Measurements from ENCODE around the gene LIPC.

Gene LIPC

DNA sequence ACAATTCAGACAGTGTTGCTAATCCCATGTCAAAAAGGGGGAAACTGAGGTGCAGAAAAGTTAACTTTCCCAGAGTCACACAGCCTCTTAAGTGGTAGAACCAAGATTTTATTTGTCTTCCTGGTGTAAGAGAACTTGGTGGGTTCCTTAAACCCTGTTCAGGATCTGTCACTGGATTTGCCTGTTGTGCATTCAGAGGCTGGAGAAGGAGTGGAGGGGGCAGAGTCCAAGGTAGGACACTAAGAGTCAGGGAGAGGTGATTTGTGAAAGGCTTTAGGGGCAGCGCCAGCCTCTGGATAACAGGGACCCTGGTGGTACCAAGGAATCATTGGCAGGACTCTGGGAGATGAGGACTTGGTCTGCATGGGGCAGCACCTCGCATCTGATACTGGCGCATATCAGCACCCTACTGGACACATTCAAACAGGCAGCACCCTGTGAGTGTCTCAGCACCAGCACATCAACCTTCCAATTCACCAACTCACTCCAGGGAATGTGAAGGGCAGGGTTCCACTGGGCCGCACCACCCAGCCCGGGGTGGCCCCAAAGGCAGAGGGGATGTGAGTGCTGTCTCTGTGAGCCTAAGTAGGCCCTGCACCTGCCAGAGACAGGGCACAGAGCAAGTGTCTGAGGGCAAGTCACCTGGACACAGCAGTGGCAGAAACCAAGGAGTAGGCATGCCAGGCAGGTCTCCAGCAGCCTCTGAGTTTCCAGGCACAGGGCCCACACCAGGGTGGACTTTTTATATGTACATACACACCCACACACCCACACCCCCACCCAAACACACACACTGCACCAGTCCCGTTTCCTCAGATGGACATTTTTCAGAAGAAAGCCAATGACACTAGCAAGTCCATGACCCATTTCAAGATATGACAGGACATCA lies 71.6 kb downstream of the LIPC start:
- Histone ChIP-seq H3K9ac (ENCODE audit: low read length) (no peak overlapping the region), H3K27ac (ENCODE audit: low read depth, low read length) (no peak overlapping the region), H3K27me3 (ENCODE audit: control insufficient read depth, insufficient read depth, low read length) (no peaks in the 10 kb centered on the region), H3K4me1 (ENCODE audit: control insufficient read depth, insufficient read depth, low read length) (peaks cover 2% of the 10 kb centered on the region), H3K4me3 (ENCODE audit: low read length) (no peak overlapping the region), H3K36me3 (ENCODE audit: control insufficient read depth, insufficient read depth, low read length) (no peaks in the 10 kb centered on the region)

DNA sequence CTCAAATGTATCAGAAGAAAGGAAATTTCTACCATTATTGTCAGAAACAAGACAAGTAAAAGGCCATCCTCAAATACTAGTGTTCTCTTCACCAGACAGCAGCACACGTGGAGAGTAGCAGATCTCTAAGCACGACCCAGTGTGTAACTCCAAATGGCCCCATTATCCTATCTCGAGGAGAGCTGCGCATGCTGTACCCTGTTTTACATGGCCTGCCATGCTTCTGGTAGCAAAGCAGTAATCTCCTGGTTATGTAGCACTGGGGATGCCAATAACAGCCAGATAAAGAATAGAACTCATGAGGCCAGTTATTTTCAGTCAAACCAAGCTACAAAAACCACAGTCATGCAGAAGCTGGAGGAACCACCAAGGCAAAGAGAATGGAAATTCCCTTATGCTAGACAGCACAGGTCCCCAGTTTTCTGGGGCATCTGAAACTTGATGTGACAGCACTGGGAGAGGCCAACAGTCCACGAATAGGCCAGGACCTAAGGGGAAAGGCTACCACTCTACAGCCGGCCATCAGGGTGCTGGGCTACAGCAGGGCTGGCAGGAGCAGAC lies 73.0 kb downstream of the LIPC start:
- Histone ChIP-seq H3K9ac (ENCODE audit: low read length) (no peak overlapping the region), H3K36me3 (ENCODE audit: control insufficient read depth, insufficient read depth, low read length) (no peaks in the 10 kb centered on the region), H3K4me1 (ENCODE audit: control insufficient read depth, insufficient read depth, low read length) (no peaks in the 10 kb centered on the region), H3K4me3 (ENCODE audit: low read length) (no peak overlapping the region), H3K27me3 (ENCODE audit: control insufficient read depth, insufficient read depth, low read length) (no peaks in the 10 kb centered on the region), H3K27ac (ENCODE audit: low read depth, low read length) (no peak overlapping the region)

DNA sequence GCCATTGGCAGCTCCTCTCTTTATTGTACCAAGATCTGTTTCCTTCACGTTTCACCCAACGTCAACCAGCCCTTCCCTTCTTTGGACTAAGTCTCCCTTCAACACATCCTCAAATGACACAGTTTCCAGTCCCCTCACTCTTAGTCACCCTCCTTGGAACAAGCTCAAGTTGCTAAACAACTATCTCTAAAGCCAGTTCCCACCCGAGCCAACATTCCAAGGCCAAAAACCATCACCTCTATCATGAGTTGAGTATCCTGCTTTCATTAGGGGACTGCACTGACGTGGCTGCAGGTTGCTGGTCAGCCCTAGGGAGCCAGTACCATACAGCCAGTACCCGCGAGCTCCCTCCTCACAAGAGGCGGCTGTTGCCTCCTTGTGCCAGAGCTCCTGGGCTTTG lies 73.8 kb downstream of the LIPC start:
- no peaks in the 10 kb centered on the region for H3K27me3 ChIP-seq (ENCODE audit: control insufficient read depth, insufficient read depth, low read length)
- no peak overlapping the region for H3K9ac ChIP-seq (ENCODE audit: low read length)
- no peaks in the 10 kb centered on the region for H3K36me3 ChIP-seq (ENCODE audit: control insufficient read depth, insufficient read depth, low read length)
- no peaks in the 10 kb centered on the region for H3K4me1 ChIP-seq (ENCODE audit: control insufficient read depth, insufficient read depth, low read length)
- H3K27ac ChIP-seq (ENCODE audit: low read depth, low read length) = no peak overlapping the region
- H3K4me3 ChIP-seq (ENCODE audit: low read length) = no peak overlapping the region

DNA sequence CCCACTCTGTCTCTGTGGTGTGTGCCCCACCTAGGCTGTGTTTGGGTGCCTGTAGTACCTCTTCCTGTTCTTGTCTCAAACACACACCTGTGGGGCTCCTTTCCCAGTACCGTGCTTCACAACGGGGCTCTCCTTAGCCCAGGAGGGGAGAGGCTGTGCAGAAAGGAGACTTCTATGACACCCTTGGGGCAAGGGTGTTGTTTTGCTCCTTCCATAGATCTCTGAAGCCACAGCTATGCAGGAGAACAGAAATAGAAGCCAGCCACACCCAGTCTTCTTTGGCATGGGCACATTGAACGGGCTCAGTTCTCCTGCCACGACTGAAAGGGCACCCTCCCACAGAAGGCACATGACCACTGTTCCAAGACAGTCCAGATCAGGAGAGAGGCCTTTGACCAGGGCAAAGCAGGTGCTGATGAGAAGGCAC lies 74.3 kb downstream of the LIPC start:
- Histone ChIP-seq H3K27me3 (ENCODE audit: control insufficient read depth, insufficient read depth, low read length) (no peaks in the 10 kb centered on the region), H3K27ac (ENCODE audit: low read depth, low read length) (no peak overlapping the region), H3K9ac (ENCODE audit: low read length) (no peak overlapping the region)

DNA sequence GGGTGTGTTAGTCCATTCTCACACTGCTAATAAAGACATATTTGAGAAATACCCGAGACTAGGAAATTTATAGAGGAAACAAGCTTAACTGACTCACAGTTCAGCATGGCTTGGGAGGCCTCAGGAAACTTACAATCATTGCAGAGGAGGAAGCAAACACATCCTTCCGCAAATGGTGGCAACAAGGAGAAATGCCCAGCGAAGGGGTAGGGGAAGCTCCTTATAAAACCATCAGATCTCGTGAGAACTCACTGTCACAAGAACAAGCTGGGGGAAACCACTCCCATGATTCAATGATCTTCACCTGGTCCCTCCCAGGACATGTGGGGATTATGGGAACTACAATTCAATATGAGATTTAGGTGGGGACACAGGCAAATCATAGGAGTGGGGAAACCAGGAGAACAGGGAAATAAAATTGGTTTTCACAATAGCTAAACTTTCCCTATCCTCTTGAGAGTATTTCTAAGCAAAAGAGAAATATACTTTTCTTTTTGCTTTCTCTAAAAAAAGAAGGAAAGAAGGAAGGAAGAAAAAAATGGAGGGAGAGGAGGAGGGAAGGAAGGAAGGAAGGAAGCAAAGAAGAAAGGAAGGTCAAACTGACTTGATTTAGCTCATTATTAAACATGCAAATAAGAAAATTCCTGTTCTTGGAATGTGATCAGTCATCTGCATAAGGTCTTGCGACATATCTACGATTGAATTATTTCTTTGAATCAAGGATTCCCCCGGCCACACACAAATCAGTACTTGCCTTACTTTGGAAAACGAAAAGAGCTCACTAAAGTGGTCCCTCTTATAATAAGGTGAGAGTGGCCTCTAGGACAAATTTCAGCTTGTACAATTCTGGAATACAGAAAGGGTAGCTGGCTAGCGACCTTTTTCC lies 75.2 kb downstream of the LIPC start:
- H3K27me3 ChIP-seq (ENCODE audit: control insufficient read depth, insufficient read depth, low read length) = no peaks in the 10 kb centered on the region
- no peak overlapping the region for H3K27ac ChIP-seq (ENCODE audit: low read depth, low read length)
- no peaks in the 10 kb centered on the region for H3K4me1 ChIP-seq (ENCODE audit: control insufficient read depth, insufficient read depth, low read length)
- H3K36me3 ChIP-seq (ENCODE audit: control insufficient read depth, insufficient read depth, low read length) = no peaks in the 10 kb centered on the region
- no peak overlapping the region for H3K9ac ChIP-seq (ENCODE audit: low read length)
- no peak overlapping the region for H3K4me3 ChIP-seq (ENCODE audit: low read length)

More for the DNA sequence above, 74.3 kb downstream of the LIPC start:
- no peaks in the 10 kb centered on the region for H3K36me3 ChIP-seq (ENCODE audit: control insufficient read depth, insufficient read depth, low read length)
- no peaks in the 10 kb centered on the region for H3K4me1 ChIP-seq (ENCODE audit: control insufficient read depth, insufficient read depth, low read length)
- no peak overlapping the region for H3K4me3 ChIP-seq (ENCODE audit: low read length)

DNA sequence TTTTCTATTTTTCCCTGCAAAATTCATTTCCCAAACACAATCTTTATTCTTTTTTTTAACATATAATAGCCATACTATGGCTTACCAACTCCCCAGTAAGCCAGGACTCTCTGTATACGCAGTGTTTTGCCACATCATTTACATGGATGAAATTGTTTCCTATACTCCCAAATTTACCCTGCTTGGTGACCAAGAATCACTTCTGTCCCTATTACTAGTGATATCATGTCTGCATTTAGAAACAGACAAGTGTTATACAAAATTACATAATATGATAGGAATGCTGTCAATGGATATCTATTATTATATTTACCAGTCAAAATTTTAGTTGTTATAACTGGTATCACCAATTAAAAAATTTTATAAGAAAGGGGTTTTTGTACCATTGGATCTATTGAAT lies 77.8 kb downstream of the LIPC start:
- Histone ChIP-seq H3K27me3 (ENCODE audit: control insufficient read depth, insufficient read depth, low read length) (no peaks in the 10 kb centered on the region), H3K27ac (ENCODE audit: low read depth, low read length) (no peak overlapping the region), H3K36me3 (ENCODE audit: control insufficient read depth, insufficient read depth, low read length) (no peaks in the 10 kb centered on the region), H3K4me1 (ENCODE audit: control insufficient read depth, insufficient read depth, low read length) (no peaks in the 10 kb centered on the region), H3K4me3 (ENCODE audit: low read length) (no peak overlapping the region), H3K9ac (ENCODE audit: low read length) (no peak overlapping the region)

DNA sequence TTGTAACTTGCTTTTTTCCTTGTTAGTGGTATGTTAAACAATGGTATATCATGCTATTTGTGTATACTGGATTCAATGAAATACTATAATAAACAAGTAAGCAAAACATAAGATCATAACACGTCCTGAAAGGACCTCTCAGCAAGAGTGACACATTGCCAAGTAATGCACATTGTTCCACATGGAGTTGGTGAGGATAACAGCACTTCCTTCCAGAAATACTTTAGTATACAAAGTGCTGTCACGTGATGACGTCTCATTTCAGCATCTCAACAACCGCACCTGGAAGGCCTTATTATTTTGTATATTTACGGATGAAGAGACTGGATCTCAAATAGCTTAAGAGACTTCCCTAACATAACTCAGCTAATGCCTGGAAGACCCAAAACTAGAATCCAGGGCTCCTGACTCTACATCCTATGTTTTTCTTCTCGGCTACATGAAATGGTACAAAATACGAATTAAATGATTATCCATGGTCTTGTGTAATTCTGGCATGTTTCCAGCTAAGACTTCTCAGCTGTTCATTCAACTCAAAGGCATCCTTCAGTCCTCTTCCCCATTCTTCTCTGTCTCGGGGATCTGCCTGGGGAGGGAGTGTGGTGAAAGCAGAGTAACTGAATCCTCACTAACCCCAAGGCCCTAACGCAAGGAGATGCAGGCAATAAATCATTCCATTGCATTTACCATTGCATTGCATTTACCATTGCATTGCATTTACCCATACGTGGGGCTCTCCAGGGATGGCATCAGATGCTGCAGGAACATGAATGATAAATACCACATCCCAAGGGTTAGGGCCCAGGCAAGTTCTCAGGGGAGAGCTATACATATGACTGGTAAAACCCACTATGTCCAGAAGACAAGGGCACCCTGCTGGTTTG lies 79.2 kb downstream of the LIPC start:
- H3K9ac ChIP-seq (ENCODE audit: low read length) = no peak overlapping the region
- no peak overlapping the region for H3K4me3 ChIP-seq (ENCODE audit: low read length)
- H3K27ac ChIP-seq (ENCODE audit: low read depth, low read length) = no peak overlapping the region
- H3K27me3 ChIP-seq (ENCODE audit: control insufficient read depth, insufficient read depth, low read length) = no peaks in the 10 kb centered on the region
- H3K4me1 ChIP-seq (ENCODE audit: control insufficient read depth, insufficient read depth, low read length) = no peaks in the 10 kb centered on the region
- no peaks in the 10 kb centered on the region for H3K36me3 ChIP-seq (ENCODE audit: control insufficient read depth, insufficient read depth, low read length)

DNA sequence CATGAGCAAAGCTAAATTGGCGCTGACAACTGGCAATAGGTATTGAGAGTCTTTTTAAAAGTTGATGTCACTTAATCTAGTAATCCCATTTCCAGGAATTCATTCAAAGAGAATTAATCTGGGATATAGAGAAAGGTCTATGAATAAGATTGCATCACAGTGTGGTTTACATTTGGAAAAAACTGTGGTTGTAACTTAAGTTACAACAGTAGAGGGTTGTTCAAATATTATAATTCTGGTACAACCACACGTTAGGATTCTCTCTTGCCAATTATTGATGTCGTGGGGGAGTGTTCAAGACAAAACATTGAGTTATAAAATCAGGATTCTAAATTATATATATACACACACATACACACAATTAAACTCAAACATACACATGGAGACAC lies 79.8 kb downstream of the LIPC start:
- Histone ChIP-seq H3K4me3 (ENCODE audit: low read length) (no peak overlapping the region), H3K27me3 (ENCODE audit: control insufficient read depth, insufficient read depth, low read length) (no peaks in the 10 kb centered on the region), H3K9ac (ENCODE audit: low read length) (no peak overlapping the region)

DNA sequence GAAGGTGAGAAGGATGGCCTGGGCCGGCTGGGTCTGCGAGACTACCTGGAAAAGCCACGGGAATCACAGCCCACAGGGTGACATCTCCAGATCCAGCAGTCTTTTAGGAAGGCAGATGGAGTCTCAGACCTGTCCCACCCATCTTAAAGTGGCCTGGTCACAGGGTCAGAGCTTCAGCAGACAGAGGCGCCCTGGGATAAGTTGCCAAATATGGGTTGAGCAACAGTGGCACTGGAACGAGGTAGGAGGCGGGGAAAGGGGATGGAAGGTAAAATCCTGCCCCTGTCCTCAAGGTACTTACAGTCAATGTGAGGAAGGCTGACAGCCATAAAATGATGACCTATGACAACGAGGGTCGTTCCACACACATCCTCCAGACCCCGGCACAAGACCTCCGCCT lies 80.7 kb downstream of the LIPC start:
- H3K27me3 ChIP-seq (ENCODE audit: control insufficient read depth, insufficient read depth, low read length) = no peaks in the 10 kb centered on the region
- no peak overlapping the region for H3K27ac ChIP-seq (ENCODE audit: low read depth, low read length)
- H3K9ac ChIP-seq (ENCODE audit: low read length) = no peak overlapping the region
- no peaks in the 10 kb centered on the region for H3K4me1 ChIP-seq (ENCODE audit: control insufficient read depth, insufficient read depth, low read length)
- H3K4me3 ChIP-seq (ENCODE audit: low read length) = no peak overlapping the region
- no peaks in the 10 kb centered on the region for H3K36me3 ChIP-seq (ENCODE audit: control insufficient read depth, insufficient read depth, low read length)

More for the DNA sequence above, 79.8 kb downstream of the LIPC start:
- no peaks in the 10 kb centered on the region for H3K4me1 ChIP-seq (ENCODE audit: control insufficient read depth, insufficient read depth, low read length)
- no peaks in the 10 kb centered on the region for H3K36me3 ChIP-seq (ENCODE audit: control insufficient read depth, insufficient read depth, low read length)
- no peak overlapping the region for H3K27ac ChIP-seq (ENCODE audit: low read depth, low read length)

DNA sequence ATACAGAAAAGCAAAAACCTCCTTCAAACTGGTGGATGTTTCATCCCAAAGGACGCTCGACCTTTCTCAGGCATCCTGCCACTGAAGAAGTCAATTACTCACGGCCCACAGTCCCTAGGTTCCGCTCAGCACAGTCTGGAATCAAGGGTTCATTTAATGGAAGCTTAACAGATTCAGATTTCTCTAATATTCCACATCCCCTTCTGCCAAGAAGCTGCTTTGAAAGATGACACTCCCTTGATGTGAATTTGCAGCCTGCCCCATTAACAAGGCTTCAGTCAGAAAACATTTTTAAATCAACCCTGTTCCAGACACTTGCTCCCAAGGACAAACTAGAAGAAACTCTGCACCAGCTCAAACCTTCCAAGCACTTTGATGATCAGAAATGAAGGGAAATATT lies 81.2 kb downstream of the LIPC start:
- no peaks in the 10 kb centered on the region for H3K36me3 ChIP-seq (ENCODE audit: control insufficient read depth, insufficient read depth, low read length)
- H3K4me1 ChIP-seq (ENCODE audit: control insufficient read depth, insufficient read depth, low read length) = no peaks in the 10 kb centered on the region
- no peaks in the 10 kb centered on the region for H3K27me3 ChIP-seq (ENCODE audit: control insufficient read depth, insufficient read depth, low read length)
- no peak overlapping the region for H3K27ac ChIP-seq (ENCODE audit: low read depth, low read length)
- no peak overlapping the region for H3K9ac ChIP-seq (ENCODE audit: low read length)
- no peak overlapping the region for H3K4me3 ChIP-seq (ENCODE audit: low read length)

DNA sequence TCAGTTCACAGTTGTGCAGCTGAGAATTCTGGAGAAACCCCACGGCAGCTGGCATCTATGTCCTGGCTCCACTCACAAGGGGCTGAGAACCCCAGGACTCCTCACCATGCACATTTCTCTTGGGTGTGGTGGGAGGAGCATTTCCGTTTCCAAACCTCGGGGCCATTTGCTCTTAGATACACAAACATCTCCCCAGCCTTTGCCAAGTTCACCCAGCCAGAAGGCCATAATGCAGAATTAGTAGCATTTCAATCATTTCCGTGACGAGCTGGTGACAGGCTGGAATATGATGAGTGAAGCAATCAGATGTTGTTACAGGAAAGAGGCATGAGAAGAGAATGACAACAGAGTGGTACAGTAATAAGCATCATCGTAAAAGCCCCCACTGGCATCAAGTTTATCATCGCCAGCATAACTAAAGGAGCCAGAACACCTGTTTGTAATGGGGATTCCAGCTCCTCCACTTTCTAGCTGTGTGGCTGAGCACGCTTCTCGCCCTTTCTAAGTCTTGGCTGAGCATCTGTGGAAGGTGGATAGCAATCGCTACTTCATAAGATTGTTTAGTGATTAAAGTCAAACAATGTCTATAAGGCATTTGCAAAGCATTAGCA lies 82.0 kb downstream of the LIPC start:
- Histone ChIP-seq H3K4me3 (ENCODE audit: low read length) (no peak overlapping the region), H3K9ac (ENCODE audit: low read length) (no peak overlapping the region), H3K4me1 (ENCODE audit: control insufficient read depth, insufficient read depth, low read length) (no peaks in the 10 kb centered on the region), H3K27ac (ENCODE audit: low read depth, low read length) (no peak overlapping the region), H3K36me3 (ENCODE audit: control insufficient read depth, insufficient read depth, low read length) (no peaks in the 10 kb centered on the region), H3K27me3 (ENCODE audit: control insufficient read depth, insufficient read depth, low read length) (no peaks in the 10 kb centered on the region)
